ENCODE data around the gene CEP131.
"Not testable (repeated sequence)": the region's sequence is repeated elsewhere in the genome, so short reads cannot be mapped to it uniquely, and the experiment has no call there.

CEP131 gene

GRCh38 chr17:81162491-81162890 lies 60.3 kb downstream of the CEP131 start:
- DNase-seq, result no peak

GRCh38 chr17:81161972-81162371 lies 60.8 kb downstream of the CEP131 start:
- DNase-seq, result no peak

GRCh38 chr17:81161536-81161935 lies 61.2 kb downstream of the CEP131 start:
- DNase-seq, result no peak

- DNase-seq, result no peak
Observed at GRCh38 chr17:81160747-81161453, 61.9 kb downstream of the CEP131 start.

GRCh38 chr17:81160306-81160705 lies 62.5 kb downstream of the CEP131 start:
- DNase-seq, result no peak

- no peak for DNase-seq
Observed at GRCh38 chr17:81159611-81160265, 63.0 kb downstream of the CEP131 start.

GRCh38 chr17:81158688-81159590 lies 63.8 kb downstream of the CEP131 start:
- no peak for DNase-seq

GRCh38 chr17:81157848-81158687 lies 64.7 kb downstream of the CEP131 start:
- DNase-seq, result no peak

GRCh38 chr17:81156866-81157805 lies 65.6 kb downstream of the CEP131 start:
- no peak for DNase-seq

- DNase-seq, result no peak
Observed at GRCh38 chr17:81154961-81155360, 67.8 kb downstream of the CEP131 start.

GRCh38 chr17:81154016-81154415 lies 68.7 kb downstream of the CEP131 start:
- DNase-seq, result not testable (repeated sequence)

- DNase-seq, result no peak
Observed at GRCh38 chr17:81153340-81153803, 69.4 kb downstream of the CEP131 start.

GRCh38 chr17:81152288-81152828 lies 70.4 kb downstream of the CEP131 start:
- DNase-seq, result no peak

- no peak for DNase-seq
Observed at GRCh38 chr17:81151278-81151677, 71.5 kb downstream of the CEP131 start.

- DNase-seq, result no peak
Observed at GRCh38 chr17:81150377-81151077, 72.2 kb downstream of the CEP131 start.

- no peak for DNase-seq
Observed at GRCh38 chr17:81148986-81149533, 73.7 kb downstream of the CEP131 start.

- DNase-seq, result no peak
Observed at GRCh38 chr17:81148571-81148970, 74.2 kb downstream of the CEP131 start.

- DNase-seq, result no peak
Observed at GRCh38 chr17:81147701-81148100, 75.1 kb downstream of the CEP131 start.

- not testable (repeated sequence) for DNase-seq
Observed at GRCh38 chr17:81146208-81146607, 76.6 kb downstream of the CEP131 start.

GRCh38 chr17:81144423-81144781 lies 78.4 kb downstream of the CEP131 start:
- no peak for DNase-seq
